SU-DHL-6 (cell line): ENCODE results near the gene SOX18.

ENCODE experiments used
- CTCF ChIP-seq: fragments of 200-600 bp; sonication (generic); IDR thresholded peaks from one replicate; pipeline ENCODE4 v1.5.1; 2017; ENCODE audit warnings: antibody characterized with exemption, mild to moderate bottlenecking, low read length, moderate library complexity; ENCODE audit not compliant: insufficient read depth, poor library complexity, severe bottlenecking
- EZH2phosphoT487 ChIP-seq: fragments of 200-600 bp; sonication (generic), shearing (Covaris generic); conservative IDR thresholded peaks from 2 replicates; pipeline ENCODE4 v1.6.1; 2018; ENCODE audit warnings: mild to moderate bottlenecking, antibody characterized with exemption, low read length, moderate library complexity, mixed read lengths

- TF ChIP-seq CTCF (no peak), EZH2phosphoT487 (no peak)
These were observed 12.3 kb downstream of the SOX18 start for GRCh38 chr20:64037199-64037497.
